Hepatic stellate cell (primary cell): ENCODE results near the gene FFAR1.

Experiments used
- DNase-seq: peaks from one replicate; pipeline ENCODE4 v3.0.0; 2011; ENCODE audit warnings: low spot score

FFAR1 gene, protein sequence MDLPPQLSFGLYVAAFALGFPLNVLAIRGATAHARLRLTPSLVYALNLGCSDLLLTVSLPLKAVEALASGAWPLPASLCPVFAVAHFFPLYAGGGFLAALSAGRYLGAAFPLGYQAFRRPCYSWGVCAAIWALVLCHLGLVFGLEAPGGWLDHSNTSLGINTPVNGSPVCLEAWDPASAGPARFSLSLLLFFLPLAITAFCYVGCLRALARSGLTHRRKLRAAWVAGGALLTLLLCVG (N-terminal part only)

DNA sequence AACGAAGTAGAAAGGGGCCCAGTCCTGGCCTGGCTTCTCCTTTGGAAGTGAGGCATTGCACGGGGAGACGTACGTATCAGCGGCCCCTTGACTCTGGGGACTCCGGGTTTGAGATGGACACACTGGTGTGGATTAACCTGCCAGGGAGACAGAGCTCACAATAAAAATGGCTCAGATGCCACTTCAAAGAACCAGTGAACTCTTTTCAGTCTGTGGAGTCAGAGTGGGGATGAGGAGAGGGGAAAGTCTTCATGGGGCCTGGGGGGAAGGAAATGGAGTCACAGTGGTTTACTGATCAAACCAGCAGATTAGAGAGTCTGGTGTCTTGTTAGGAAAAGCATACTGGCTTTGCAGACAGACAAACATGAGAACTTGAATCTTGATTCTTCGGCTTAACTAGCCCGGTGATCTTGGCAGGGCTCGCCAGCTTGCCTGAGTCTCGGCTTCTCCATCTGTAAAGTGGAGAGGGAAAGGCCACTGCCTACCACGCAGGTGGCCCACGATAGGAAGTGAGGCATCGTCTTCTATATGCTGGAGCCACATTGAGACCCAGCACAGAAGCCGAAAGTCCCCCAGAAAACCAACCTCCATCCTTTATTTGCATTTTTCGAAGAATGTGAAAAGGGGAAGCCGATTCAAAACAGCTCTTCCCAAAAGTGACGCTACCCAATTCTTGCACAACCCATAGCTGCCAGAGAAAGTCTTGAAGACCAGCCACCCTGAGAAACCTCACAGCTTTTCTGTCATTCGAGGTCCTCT lies at the start of gene FFAR1:
Gene FFAR1, plus strand, starts transcription at position 732 of the 759 bp plus-strand sequence. CDS start 3,650 bp downstream, outside the sequence.
- no peak for DNase-seq

DNA sequence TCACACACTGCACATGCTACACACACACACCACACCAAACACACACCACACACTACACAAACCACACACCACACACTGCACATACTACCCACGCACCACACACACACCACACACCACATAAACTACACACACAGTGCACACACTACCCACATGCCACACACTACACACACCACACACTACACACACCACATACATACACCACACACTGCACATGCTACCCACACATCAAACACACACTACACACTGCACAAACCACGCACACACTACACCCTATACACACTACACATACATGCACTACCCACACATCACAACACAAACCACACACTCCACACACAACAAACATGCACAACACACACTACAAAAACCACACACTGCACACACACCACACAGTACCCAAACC lies 49.8 kb upstream of the FFAR1 start:
- DNase-seq, result no peak

DNA sequence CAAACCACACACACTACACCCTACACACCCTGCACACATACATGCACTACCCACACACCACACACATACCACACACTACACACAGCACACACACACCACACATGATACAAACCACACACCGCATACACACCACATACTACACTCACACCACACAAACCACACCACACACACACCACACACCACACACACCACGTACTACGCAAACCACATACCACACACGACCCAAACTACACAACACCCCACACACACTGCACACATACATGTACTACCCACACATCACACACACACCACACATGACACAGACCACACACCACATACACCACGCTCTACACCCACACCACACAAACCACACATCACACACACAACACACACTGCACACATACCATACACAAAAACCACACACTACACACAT lies 49.1 kb upstream of the FFAR1 start:
- DNase-seq, result no peak

DNA sequence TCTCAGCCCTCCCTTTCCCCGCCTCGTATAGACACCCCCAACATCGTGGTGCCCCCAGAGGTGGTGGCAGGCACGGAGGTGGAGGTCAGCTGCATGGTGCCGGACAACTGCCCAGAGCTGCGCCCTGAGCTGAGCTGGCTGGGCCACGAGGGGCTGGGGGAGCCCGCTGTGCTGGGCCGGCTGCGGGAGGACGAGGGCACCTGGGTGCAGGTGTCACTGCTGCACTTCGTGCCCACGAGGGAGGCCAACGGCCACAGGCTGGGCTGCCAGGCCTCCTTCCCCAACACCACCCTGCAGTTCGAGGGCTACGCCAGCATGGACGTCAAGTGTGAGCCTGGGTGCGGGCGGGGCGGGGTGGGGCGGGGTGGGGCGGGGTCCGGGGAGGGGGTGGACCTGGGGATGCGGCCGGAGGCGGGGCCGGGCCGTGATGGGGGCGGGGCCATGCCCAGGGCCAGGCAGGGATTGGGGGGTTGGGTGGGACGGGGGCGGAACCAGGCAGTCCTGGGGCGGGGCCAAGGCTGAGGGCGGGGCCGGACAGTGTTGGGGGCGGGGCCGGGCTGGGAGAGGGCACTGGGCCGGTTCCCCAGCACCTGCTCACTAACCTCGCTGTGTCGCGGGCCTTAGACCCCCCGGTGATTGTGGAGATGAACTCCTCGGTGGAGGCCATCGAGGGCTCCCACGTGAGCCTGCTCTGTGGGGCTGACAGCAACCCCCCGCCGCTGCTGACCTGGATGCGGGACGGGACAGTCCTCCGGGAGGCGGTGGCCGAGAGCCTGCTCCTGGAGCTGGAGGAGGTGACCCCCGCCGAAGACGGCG lies 48.0 kb upstream of the FFAR1 start:
- no peak for DNase-seq

DNA sequence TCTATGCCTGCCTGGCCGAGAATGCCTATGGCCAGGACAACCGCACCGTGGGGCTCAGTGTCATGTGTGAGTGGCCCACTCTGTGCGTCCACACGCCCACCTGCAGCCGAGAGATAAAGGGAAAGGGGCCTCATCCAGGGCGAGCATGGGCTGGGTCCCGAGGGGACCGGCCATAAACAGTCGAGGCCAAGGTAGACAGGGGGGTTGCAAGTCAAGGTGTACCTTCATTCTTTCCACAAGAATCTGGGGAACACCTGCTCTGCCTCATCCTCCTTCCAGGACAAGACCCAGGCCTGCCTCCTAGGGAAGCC lies 47.4 kb upstream of the FFAR1 start:
- DNase-seq, result no peak

DNA sequence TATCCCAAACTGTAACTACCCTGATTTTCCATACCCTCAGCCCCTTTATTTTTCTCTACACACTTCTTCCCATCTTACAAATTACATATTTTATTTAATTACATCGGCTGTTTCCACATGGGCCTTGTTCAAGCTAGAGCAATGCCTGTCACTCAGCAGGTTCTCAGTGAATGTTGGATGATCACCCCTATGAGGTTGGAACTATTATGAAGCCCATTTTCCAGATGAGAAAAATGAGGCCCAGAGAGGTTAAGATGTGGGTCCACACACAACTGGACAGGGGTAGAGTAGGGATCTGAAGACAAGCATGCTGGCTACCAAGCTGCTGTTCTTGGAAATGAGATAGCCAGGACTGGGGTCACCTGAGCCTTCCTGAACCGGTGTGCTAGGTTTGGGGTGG lies 45.7 kb upstream of the FFAR1 start:
- DNase-seq, result no peak

DNA sequence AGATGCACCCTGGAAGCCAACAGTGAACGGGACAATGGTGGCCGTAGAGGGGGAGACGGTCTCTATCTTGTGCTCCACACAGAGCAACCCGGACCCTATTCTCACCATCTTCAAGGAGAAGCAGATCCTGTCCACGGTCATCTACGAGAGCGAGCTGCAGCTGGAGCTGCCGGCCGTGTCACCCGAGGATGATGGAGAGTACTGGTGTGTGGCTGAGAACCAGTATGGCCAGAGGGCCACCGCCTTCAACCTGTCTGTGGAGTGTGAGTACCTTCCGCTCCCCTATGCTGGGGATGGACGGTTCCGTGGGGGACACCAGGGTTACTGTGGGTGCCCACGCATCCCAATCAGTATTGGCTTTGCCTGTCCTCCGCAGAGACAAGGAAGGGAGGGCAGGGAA lies 45.3 kb upstream of the FFAR1 start:
- DNase-seq, result no peak

DNA sequence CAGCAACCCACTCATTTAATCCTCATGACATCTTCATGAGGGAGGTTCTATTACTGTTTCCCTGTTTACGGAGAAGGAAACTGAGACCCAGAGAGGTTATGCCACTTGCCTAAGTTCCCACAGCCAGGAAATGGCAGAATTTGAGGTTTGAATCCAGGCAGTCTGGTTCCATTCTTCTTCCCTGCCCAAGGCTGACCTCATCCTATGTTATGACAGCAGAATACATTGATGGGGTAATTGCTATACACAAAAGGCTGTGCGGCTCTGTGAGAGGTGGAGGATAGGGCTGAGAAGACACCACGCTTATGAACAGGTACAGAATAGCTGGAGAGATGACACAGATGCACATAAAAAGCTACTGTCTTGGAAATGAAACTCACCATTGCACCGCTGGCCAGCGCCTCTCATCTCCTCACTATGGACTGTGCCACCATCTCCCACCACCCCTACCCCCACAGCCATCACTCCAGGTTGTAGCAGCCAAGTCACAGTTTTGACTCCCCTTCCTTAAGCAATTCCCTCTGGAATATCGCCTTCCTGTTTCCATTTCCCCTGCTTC lies 44.3 kb upstream of the FFAR1 start:
- no peak for DNase-seq

DNA sequence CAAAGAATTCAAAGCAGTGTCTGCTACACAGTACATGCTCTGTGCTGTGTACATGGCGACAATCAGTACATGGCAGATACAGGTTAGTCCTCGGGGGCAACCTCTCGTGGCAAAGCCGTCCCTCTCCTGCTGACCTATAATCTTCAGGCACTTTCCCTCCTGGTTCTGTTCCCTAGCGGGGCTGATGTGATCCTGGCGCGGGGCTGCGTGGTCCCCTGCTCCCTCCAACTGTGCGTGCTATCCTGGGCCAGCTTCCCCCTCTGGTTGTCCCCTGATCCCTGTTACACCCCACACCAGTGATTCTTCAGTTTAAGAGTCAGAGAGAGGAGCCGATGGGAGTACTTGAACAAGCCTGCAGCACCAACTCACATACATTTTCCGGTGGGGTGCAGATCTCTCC lies 43.7 kb upstream of the FFAR1 start:
- no peak for DNase-seq

DNA sequence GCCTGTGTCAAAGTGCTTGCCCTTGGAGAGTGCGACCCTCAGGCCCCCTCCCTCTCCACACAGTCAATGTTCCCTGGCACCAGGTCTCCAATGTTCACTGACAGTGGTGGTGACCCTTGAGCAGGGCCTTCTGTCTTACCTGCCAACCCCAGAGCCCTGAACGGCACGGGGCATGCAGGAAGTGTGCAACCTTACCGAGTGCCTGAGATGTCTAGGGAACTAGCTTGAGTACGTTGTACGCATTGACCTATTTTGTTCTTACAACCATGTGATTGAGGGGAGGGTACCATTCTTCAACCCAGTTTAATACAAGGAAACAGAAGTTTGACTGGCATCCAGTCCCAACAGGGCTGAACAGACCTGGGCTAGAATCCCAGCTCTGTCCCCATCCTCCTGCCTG lies 42.5 kb upstream of the FFAR1 start:
- no peak for DNase-seq

DNA sequence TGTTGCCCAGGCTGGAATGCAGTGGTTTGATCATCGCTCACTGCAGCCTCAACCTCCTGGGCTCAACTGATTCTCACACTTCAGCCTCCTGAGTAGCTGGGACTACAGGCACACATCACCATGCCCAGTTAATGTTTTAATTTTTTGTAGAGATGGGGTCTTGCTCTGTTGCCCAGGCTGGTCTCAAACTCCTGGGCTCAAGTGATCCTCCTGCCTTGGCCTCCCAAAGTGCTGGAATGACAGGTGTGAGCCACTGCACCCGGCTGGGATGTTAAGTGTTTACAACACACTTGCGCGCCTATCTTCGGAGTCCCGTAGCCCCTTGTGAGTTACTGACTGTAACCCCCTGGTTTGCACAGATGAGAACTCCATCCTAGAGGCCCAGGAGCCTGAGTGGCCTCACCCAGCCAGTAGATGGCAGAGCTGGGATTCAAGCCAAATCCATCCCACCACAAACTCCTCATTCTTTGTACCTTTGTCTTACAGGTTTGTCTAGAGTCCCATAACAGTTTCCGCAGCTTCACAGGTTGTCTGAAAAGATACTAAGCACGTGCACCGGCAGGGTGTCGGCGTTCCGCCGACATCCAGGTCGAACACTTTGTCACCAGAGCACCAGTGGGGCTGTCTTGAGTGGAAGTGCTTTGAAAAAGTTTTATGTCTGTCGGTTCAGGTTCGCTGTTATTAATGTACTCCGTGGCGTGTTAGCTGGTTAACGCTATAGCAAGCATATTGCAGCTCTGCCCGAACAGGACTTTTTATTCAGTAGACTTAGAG lies 41.0 kb upstream of the FFAR1 start:
- no peak for DNase-seq

DNA sequence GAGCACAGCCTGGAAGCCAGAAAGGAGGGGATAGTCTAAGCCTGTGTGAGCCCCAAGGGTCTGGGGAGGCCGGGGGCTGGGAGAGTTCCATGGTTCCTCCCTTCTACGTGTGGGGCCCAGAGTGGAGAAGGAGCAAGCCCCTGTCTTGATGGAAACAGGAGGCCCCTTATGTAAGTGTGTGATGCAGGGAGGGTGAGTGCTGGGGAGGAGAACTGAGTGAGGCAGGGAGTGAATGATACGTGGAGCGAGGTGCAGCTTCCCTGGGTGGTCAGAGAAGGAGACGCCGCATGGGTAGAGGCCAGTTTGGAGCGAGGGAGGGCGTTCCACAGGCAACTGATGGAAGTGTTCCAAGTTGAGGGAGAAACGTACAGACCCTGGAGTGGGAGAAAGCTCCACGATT lies 39.8 kb upstream of the FFAR1 start:
- DNase-seq, result no peak

DNA sequence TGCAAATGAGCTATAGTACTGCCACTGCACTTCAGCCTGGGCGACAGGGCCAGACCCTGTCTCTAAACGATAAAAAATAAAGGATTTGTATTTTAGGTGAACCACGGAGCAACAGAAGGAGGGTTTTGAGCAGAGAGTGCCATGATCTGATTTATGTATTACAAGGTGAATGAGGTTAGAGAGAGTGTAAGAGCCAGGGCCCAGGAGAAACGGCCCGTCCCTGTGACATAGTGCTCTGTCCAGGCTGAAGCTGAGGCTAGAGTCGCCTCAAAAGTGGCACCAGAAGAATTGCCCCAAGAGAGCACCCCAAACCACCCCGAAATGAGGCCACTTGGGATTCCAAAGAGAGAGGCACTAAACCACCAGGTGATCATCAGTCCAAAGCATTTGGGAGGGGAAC lies 38.8 kb upstream of the FFAR1 start:
- no peak for DNase-seq

DNA sequence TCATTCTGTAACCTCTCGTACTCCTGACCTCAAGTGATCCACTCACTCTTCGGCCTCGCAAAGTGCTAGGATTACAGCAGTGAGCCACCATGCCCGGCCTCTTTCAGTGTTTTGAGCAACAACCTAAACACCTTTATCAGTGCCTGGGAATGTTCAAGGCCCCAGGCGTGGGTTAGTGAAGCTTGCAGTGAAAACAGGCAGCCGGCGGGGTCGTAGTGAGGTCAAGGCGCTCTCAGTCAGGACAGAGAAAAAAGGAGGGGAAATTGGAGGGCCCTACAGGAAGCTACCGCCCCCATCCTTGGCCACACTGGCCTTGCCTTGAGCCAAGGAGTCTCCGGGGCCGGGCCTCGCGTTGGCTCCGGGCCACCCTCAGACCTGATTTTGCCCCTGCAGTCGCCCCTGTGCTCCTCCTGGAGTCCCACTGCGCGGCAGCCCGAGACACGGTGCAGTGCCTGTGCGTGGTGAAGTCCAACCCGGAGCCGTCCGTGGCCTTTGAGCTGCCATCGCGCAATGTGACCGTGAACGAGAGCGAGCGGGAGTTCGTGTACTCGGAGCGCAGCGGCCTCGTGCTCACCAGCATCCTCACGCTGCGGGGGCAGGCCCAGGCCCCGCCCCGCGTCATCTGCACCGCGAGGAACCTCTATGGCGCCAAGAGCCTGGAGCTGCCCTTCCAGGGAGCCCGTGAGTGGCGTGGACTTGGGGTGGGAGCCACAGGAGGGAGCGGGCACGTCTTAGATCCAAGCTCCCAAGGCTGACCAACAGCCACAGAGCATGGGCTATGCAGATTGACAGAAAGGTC lies 38.0 kb upstream of the FFAR1 start:
- DNase-seq, result no peak

DNA sequence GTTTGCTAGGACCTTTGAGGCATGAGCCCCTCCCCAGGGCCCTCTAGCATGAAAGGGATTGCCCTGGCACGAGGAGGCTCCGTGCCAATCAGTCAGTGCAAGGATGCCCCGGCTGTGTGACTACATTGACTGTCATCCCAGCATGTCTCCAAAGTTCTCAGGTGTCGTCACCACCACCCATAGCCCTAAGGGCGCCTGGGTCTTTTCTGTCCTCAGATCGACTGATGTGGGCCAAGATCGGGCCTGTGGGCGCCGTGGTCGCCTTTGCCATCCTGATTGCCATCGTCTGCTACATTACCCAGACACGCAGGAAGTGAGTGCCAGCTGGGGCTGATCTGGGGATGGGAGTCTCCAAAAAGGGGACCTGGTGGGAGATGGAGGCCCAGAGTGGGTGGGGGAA lies 37.4 kb upstream of the FFAR1 start:
- no peak for DNase-seq

DNA sequence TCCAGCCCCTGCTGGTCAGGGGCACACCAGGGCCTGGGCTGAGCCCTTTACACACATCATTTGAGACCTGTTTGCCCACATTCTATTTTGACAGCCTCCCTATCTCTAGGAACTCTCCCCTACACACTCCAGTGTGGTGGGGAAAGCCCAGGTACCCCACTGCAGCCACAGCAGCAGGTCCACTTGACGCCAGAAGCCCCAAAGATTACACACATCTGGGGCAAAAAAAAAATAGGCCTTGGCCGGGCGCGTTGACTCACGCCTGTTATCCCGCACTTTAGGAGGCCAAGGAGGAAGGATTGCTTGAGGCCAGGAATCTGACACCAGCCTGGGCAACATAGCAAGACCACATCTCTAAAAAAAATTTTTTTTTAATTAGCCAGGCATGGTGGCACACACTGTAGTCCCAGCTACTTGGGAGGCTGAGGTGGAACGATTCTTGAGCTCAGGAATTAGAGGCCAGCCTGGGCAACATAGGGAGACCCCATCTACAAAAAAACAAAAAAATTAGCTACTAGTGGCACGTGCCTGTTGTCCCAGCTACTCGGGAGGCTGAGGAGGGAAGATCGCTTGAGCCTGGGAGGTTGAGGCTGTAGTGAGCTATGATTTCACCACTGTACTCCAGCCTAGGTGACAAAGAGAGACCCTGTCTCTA lies 36.8 kb upstream of the FFAR1 start:
- no peak for DNase-seq

DNA sequence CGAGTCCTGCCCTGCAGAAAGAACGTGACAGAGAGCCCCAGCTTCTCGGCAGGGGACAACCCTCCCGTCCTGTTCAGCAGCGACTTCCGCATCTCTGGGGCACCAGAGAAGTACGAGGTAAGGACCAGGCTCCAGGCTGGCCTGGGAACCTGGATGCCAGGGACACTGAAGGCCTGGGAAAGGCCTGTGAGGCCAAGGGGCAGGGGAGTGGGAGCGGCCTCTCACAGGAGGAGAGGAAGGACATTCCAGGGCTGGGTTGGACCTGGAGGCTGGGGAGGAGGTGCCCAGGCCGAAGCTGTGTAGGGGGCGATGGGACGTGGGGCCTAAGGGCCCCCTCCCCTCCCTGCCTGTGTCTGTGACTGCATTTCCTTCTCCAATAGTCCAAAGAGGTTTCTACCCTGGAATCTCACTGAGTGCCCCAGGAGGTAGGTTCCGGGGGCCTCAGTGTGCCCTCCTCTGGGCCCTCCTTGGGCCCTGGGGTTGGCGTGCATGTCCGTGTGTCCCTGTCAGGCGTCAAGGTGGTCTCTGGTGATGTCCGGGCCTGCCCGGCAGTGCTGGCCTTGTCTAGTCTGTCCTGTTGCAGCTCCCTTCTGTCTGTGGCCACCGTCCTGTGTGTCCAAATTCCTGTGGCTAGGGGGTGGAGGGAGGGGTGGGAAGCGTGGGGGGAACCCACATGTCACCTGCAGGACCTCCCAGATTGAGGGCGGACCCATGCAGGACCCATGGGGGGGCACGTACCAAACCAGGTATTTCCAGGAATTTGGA lies 35.6 kb upstream of the FFAR1 start:
- no peak for DNase-seq

DNA sequence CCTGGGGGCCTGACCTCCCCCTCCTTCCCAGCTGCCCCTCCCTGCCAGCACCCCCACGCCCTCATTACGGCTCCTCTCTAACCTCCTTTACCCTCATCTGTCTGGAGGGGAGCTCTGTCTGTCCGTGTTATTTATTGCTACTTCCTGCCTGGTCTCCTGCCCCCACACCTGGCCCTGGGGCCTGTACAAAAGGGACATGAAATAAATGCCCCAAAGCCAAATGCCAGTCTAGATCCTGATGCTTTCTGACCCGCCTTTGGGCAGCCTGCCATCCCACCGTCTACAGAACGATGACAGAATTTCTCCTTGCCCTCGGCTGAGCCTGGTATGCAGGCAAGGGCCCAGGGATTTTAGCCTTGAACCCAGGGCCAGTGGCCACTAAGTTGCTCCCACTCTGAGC lies 34.1 kb upstream of the FFAR1 start:
- no peak for DNase-seq

DNA sequence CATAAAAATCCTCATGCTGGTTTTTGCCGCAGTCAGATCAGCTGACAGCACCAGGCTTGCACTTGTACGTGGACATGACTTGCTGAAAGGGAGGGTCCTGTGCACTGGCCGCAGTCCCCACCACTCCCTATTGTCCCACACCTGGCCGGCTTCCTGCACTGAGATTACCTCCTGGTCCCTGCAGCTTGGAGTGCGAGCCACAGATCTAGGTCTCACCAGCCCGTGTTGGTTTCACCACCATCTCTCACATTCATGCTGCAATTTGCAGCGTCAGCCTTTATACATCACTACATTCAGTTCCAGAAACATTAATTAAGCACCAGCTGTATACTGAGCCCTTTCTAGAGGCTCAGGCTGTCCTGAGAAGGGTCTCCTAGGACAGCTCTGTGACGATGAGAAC lies 33.7 kb upstream of the FFAR1 start:
- no peak for DNase-seq

DNA sequence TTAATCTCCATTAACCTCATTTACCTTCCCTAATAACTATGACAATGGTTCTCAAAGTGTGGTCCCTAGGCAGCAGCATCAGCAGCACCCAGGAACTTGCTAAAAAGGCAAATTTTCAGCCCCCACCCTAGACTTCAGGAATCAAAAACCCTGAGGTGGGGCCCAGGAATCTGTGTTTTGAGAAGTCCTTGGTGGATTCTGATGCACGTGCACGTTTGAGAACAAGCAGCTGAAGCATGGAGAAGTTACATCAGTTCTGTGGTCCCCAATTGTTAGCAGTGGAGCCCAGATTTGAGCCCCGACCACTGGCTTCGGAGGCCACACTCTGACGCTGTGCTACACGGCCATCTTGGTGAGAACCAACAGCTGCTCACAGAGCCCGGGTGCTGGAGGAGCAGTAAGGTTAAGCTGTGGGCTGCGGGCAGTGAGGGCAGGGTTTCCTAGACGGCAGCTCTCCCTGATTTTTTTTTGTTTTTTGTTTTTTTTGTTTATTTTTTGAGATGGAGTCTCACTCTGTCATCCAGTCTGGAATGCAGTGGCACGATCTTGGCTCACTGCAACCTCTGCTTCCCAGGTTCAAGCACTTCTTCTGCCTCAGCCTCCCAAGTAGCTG lies 32.7 kb upstream of the FFAR1 start:
- DNase-seq, result no peak
